Stimulated activated CD8-positive, alpha-beta memory T cell treated with anti-CD3 and anti-CD28 coated beads, Interleukin-12 subunit alpha, Interleukin-12 subunit beta, amount 100 ng/mL, for 4 hours (primary cell): ENCODE measurements around the gene ARVCF.

ENCODE experiments used
- DNase-seq: peaks from one replicate; pipeline ENCODE4 v3.0.0-alpha.2; 2020; ENCODE audit warnings: low read depth

ARVCF gene

GRCh38 chr22:20053407-20054033, 36.9 kb upstream of the ARVCF start:
- DNase-seq = no peak

GRCh38 chr22:20052309-20053259, 36.0 kb upstream of the ARVCF start:
- DNase-seq = no peak

- no peak for DNase-seq
Observed at GRCh38 chr22:20051927-20052308, 35.3 kb upstream of the ARVCF start.

- no peak for DNase-seq
Observed at GRCh38 chr22:20046730-20047129, 30.1 kb upstream of the ARVCF start.

GRCh38 chr22:20044495-20045151, 28.0 kb upstream of the ARVCF start:
- DNase-seq = no peak

- no peak for DNase-seq
Observed at GRCh38 chr22:20043997-20044342, 27.3 kb upstream of the ARVCF start.

GRCh38 chr22:20043057-20043996, 26.7 kb upstream of the ARVCF start:
- no peak for DNase-seq

- no peak for DNase-seq
Observed at GRCh38 chr22:20040327-20041200, 23.9 kb upstream of the ARVCF start.

GRCh38 chr22:20039683-20040325, 23.2 kb upstream of the ARVCF start:
- no peak for DNase-seq

- DNase-seq = no peak
Observed at GRCh38 chr22:20038574-20038973, 22.0 kb upstream of the ARVCF start.

- no peak for DNase-seq
Observed at GRCh38 chr22:20037419-20037818, 20.8 kb upstream of the ARVCF start.

GRCh38 chr22:20036535-20037392, 20.1 kb upstream of the ARVCF start:
- DNase-seq = no peak

GRCh38 chr22:20036084-20036482, 19.5 kb upstream of the ARVCF start:
- DNase-seq = no peak

GRCh38 chr22:20035375-20036083, 18.9 kb upstream of the ARVCF start:
- no peak for DNase-seq

GRCh38 chr22:20034143-20034542, 17.5 kb upstream of the ARVCF start:
- DNase-seq = no peak

GRCh38 chr22:20033045-20033706, 16.6 kb upstream of the ARVCF start:
- DNase-seq = no peak

- no peak for DNase-seq
Observed at GRCh38 chr22:20032407-20032991, 15.9 kb upstream of the ARVCF start.
